KG1 (cell line): ENCODE results near the gene CDYL.

Source experiments
- DNase-seq: peaks from one replicate; lab custom pipeline; 2025; lab: John Stamatoyannopoulos, UW

The CDYL gene

DNA sequence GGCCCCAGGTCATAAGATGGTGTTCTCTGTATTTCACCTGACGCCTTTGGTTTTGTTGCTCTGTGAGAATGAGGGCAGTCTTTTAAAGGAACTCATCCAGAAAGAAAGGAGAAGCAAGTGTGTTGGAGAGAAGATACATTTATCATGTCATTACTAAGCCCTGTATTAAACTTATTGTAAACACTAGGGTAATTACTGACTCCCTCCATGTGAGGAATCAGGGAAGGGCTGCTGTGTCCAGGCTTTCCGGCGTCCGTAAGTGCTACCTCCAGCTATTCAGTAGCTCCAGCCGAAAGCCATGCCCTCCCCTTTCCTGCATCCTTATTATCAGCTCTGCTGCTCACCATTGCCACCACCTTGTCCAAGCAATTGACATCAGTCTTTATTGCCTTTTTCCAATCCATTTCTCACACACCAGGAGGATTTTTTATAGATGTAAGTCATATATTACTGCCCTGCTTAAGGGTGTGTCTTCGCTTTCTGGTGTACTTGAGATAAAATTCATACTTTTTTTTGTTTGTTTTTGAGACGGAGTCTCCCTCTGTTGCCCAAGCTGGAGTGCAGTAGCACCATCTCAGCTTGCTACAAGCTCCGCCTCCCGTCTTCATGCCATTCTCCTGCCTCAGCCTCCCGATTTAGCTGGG is 133.0 kb downstream of the CDYL start:
- DNase-seq, result no peak

GRCh38 chr6:4910037-4910760 is 134.0 kb downstream of the CDYL start:
- DNase-seq, result no peak

DNA sequence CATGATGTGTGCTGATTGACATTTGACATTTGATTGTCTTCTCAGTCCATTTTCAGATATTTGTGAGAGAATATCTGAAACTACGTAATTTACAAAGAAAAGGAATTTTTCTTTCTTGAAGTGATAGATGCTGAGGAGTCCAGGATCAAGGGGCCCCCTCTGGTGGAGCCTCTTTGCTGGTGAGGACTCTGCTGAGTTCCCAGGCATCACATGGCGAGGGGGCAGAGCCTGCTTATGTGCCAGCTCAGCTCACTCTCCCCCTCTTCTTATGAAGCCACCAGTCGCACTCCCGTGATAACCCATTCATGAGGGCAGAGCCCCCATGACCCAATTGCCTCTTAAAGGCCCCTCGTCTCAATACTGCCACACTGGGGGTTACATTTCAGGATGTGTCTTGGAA is 136.4 kb downstream of the CDYL start:
- DNase-seq, result no peak

DNA sequence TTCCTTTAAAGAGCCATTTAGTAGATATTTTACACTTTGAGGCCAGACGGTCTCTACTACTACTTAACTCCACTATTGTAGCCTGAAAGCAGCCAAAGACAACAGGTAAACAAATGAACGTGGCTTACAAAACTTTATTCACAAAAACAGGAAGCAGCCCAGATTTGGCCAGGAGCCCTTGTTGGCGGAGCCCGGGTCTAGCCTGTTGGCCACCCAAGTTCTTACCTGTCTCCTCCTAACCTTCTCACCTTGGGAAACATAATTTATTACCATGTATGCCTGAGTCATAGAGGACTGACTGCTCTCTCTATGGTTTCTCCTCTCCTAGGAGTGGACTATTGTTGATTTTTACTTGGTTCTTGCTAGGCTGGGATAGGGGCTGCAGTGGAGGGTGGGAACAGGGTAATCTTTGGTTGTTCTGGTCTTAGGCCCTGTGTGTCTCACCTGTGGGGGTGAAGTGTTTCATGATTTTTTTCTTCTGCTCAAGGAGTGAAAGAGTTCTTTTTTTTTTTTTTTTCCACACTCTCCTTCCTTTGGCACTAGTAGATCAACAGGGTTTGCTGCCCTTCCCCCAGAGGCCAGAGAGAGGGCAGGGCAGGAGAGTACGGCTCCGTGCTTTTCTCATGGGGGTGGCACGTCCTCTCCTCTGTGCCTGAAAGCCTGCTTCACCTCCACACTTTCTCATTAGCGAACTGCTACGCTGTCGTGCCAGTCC is 137.7 kb downstream of the CDYL start:
- DNase-seq, result no peak

DNA sequence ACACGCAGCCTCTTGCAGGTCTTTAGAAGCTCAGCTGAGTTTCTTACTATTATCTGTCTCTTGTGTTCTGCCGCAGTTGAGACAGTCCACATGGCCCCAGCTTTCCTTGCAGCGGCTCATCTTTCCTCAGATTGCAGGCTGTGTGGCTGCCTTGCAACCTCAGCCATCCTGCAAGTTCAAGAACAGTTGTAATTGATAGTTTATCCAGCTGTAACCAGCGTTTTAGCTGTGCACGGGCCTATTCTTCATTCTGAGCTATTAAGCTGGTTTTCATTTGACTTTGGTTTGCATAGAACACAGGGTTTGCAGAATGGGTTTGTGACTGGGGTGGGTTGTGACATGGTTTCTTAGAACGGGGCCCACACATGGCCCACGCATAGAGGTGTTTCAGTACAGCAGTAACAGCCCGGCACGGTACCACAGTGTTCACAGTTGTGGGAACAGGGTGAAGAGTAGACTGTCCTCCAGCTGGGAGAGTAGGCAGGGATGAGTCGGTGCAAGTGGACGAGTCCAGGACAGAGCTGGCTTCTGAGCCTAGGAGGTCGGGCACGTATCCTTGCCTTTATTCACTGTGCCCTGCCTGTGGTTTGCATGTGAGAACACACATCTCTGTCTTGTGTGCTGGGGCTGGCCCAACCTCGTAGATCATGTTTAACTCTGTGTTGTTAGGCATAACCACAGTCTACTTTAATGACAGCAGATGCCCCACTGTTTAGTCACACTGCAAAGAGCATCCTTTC is 138.4 kb downstream of the CDYL start:
- DNase-seq, result no peak

DNA sequence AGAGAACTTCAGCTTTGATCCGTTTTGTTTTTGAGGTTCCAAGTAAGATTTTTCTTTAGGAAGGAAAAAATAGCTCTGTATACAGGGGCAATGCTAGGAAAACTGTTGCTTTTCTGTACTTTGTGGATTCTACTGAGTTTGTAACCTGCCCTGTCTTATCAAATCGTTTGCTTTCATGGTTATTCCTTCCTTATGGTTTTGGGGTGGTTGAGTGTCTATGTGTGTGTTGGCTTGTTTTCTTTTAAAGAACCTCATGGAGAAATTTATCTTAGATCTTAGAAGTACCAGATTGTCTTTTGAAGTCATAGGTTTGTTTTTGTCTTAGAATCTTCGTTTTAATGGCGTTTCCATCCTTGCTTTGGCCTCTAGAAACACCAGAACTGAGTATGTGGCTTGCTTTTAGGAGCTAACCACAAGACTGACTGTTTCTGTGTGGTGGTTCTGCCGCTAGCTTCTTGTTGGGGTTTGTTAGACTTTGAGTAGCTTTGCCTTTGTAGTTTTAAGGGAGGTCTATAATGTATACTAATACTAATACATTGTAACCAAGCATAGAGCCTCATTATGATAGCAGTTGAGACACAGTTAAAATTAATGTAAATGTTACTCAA is 140.9 kb downstream of the CDYL start:
- no peak for DNase-seq

GRCh38 chr6:4920914-4921410 is 144.8 kb downstream of the CDYL start:
- DNase-seq, result no peak

- DNase-seq, result no peak
Measured at GRCh38 chr6:4922488-4923037, 146.4 kb downstream of the CDYL start.

DNA sequence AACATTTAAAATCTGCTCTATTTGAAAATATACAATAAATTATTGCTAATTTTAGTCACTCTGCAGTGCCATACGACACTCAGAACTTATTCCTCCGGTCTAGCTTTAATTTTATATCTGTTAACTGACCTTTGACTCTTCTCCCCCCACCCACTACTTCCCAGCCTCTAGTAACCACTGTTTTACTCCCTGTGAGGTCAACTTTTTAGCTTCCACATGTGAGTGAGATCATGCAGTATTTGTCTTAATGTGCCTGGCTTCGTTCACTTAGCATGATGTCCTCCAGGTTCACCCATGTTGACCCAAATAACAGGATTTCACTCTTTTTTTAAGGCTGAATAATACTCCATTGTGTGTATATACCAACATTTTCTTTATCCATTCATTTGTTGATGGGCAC is 146.9 kb downstream of the CDYL start:
- DNase-seq, result no peak

DNA sequence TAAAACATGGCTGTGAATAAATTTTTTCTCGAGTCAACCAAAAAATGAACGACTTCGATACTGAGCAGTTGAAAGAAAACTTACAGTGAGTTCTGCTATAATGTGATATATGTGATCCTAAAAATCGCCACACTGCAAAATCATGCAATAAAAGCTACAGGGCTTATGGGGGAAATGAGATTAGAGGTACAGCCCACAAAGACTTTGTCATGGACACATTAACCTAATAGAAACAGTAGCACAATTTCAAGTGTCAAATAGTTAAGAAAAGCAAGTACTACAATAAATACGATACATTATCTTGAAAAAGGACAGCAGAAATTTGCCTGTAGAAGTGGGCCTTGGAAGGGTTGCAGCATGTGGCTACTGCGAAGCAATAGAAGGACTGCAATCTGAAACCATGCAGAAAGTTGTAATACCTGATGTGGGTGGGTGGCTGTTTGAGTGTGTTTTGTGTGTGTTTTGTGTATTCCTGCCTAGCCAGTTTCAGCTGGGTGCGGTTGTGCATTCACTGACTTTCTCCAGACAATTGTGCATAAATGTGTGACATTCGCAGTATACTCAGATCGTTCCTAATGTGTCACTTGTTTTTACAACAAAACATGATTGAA is 148.6 kb downstream of the CDYL start:
- no peak for DNase-seq

GRCh38 chr6:4925580-4925979 is 149.4 kb downstream of the CDYL start:
- no peak for DNase-seq

GRCh38 chr6:4928426-4928825 is 152.2 kb downstream of the CDYL start:
- DNase-seq, result no peak

DNA sequence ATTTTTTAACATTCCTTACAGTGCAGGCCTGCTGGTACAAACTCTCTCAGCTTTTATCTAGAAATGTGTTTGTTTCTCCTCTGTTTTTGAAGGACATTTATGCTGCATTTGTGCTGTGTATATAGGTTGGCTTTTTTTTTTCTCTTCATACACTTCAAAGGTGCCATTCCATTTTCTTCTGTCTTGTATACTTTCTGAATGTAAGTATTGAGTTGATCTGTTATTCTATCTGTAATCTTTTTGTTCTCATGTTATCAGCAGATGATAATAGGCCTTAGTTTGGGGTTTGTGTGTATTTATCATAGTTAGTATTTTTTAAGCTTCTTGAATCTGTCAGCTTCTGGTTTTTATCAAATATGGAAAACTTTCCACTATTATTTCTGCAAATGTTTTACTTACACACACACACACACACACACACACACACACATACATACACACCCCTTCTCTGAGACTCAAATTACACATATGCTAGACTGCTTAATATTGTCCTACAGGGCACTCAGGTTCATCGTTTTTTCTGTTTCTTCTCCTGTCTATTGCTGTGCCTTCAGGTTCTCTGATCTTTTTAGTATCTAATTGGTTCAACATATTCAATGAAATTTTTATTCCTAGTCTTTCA is 153.0 kb downstream of the CDYL start:
- no peak for DNase-seq

DNA sequence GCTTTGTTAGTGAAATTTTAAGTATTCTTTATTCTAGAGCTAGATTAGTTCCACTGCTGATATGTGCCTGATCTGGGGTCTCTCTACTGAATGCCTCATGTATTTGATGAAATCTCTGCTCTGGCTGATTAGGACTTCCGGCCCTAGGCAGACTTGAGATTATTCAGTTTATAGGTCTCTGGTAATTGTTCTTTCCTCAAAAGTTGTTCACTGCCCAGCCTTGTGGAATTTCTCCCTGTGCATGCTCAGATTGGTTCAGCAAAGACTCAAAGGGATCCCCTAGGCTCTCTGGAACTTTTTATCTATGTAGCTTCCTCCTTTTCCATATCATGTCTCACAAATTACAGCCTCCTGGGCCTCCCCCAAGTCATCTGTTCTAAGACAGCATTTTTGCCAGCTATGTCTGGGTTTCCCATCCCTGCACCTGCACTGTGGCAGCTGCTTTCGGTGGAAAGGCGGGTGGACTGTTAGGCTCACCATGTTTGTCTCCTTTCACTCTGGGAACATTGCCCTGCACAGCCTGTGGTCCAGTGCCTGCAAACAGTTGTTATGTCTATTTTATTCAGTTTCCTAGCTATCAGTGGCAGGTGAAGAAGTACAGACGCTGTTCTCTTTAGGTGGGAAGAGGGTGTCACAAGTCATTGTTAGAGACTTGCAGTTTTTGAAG is 154.0 kb downstream of the CDYL start:
- no peak for DNase-seq

- DNase-seq, result no peak
Measured at GRCh38 chr6:4931530-4932227, 155.5 kb downstream of the CDYL start.

GRCh38 chr6:4932228-4932903 is 156.2 kb downstream of the CDYL start:
- DNase-seq, result no peak

- no peak for DNase-seq
Measured at GRCh38 chr6:4935486-4935885, 159.3 kb downstream of the CDYL start.

DNA sequence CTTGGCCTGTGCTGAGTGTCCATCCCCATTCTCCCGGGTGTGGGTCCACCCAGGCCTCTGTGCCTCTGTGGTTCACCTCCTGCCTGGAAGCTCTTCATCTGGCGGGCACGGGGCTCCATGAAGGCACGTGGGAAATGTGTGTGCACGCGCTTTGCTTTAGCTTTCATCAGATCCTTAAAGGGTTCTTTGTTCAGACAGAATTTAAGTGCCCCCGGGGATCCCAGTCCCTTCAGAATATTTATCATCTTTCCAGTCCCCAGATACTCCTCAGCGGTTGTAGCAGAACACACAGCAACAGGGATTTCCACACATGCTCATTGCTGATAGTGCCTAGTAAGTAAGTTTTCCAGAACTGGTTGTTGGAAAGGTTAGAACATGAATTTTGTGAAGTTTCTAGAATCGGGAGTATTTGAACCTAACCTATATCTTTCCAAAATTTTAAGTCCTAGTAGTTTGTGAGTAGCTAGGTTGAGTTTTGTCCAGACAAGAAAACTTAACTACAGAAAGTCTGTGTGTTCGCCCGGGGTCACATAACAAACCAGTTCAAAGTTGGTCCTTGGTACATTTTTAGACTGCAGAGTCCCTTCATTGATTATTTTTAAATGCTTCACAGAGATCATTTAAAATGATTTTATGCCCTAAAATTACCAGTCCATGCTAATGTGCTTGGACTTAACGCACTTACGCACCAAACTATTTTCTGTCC is 159.9 kb downstream of the CDYL start:
- no peak for DNase-seq
